ENCODE data around the gene CDH2.

Gene CDH2

DNA sequence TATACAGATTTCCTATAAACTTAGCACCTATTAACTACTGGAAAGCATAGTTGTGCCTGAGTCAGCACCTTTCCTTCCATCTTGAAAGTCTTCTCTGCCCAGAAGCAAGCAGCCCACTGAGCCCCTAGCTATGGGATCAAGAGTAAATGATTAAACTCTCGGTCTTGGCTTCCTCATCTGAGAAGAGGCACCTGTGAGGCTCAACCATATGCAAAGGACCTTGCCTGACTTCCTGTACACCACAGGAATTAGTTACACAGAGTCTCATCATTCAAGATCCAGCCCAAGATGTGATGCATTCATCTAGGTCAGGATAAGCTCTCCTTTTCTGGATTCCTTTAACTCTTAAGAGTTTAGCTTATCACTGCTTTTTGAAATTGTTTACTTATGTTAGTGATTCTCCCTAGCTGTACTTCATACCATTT lies 96.0 kb downstream of the CDH2 start:
- DNase-seq: no peak

DNA sequence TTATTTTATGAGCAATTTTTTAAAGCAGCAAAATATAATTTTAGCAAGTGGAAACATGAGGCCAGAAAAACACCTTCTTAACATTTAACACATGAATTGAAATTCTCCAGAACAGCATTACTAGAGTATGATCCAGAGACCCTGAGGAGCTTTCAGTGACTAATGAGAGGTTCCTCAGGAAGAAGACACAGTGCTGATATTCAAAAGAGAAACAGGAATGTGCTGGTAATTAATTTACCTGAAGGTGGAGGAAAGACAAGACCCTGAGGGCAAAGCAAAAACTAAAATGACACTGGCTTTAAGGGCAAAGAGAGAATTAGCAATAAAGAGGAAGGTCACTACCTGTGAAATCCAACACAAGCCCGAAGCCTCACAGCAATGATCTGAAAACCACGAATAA lies 97.0 kb downstream of the CDH2 start:
- no peak for DNase-seq

DNA sequence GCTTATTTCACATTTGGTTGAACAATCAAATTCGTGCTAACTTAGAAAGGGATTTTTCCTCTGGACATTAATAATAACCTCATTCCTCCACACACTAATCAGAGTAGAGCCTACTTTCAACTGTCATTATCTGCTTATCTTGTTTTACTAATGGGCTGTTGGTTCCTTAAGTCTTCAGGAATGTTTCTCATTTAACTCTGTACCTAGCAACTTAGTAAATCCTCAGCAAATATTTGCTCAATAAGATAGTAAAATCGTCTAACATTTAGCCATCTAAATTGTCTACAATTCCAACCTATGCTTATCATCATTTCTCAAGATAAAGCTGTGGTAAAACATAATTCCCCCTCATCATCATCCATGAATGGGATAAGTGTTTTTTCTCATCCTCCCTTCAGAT lies 98.1 kb downstream of the CDH2 start:
- DNase-seq: no peak

- no peak for DNase-seq
Measured at GRCh38 chr18:28078298-28078697, 98.6 kb downstream of the CDH2 start.

GRCh38 chr18:28075501-28075900 lies 101.4 kb downstream of the CDH2 start:
- DNase-seq: no peak

- DNase-seq: no peak
Measured at GRCh38 chr18:28074076-28074475, 102.9 kb downstream of the CDH2 start.

DNA sequence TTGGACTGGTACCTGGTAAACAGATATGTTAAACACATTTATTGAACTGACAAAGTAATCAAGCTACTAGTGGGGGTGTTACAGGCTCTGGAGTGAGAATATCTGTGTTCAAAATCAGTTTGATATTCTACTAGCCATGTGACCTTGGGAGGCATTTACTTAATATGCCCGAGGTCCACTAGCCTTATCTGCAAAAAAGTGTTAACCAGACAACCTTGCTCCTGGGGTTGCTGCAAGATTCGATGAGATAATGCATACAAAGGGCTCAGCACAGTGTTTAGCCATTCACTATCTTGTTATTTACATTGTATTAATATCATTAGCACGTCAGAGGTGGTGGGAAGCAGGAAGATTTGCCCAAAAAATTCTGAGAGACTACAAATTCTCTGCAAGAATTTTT lies 103.3 kb downstream of the CDH2 start:
- DNase-seq: no peak

GRCh38 chr18:28071199-28071598 lies 105.7 kb downstream of the CDH2 start:
- no peak for DNase-seq

DNA sequence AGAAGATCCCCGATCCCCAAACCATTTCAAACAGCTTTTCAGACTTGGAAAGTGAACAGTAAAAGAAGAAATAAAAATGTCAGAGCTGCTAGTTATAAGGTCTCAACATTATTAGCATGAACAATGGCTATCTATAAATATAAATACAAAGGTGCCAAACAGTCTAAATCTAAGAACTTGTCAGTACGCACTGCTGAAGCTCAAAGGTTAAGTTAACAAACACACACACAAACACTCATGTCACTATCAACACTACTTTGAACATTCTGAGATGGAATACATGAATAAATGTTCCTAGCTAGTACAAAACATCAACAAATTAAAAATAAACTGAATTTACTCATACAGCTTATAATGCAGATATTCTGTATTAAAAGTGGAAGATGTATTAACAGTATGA lies 108.7 kb downstream of the CDH2 start:
- DNase-seq: no peak

DNA sequence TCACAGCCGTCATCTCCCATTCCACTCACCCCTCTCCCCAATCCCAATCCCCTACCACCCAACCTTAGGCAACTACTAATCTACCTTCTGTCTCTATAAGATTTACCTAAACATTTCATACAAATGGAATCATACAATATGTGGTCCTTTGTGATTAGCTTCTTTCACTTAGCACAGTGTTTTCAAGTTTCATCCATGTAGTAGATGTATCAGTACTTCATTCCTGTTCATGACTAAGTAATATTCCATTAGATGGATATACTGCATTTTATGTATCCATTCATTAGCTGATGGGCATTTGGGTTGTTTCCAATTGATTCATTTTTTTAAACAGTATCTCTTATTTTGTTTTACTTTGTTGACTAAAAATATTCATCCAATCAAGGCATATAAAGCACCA lies 109.6 kb downstream of the CDH2 start:
- DNase-seq: no peak

DNA sequence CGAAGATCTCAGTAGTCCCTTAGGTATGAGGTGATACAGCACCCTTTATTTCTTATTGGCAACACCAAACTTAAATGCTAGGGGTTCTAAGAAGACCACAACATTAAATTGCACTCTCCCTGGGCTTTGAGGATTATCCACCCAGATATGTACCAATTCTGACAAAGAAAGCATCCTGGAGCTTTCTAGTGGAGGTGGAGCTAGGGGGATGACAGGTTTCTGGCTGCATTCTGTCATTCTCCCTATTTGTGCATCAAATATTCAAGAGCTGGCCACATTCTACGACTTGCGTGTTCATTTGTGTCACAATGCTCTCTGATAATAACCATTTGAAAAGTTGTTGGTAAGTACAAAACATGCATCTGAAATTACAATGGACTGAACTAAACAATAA lies 111.1 kb downstream of the CDH2 start:
- no peak for DNase-seq

- DNase-seq: peak; percentile 30
Measured at GRCh38 chr18:28065031-28065792, 111.7 kb downstream of the CDH2 start.

- no peak for DNase-seq
Measured at GRCh38 chr18:28063926-28064325, 113.0 kb downstream of the CDH2 start.

- no peak for DNase-seq
Measured at GRCh38 chr18:28063271-28063761, 113.6 kb downstream of the CDH2 start.

GRCh38 chr18:28062443-28062842 lies 114.5 kb downstream of the CDH2 start:
- DNase-seq: no peak

- no peak for DNase-seq
Measured at GRCh38 chr18:28059861-28060260, 117.1 kb downstream of the CDH2 start.

DNA sequence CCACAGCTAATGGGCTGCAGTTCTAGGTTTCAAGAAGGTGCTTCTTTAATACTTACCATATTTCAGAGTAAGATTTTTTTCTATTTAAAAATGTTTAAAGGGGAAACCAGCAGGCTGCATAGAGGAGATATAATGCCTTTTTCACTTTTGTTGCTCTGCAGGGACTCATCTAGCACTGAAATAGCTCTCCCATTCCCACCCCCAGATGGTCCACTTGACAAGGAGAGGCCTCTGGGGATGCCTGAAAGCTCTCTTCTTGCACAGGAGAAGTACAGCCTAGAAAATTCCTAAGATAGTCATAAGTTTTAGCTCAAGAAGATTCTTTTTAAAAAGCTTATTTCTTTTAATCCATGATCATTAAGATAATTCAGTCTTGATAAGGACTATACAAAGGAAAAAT lies 126.4 kb downstream of the CDH2 start:
- DNase-seq: no peak

DNA sequence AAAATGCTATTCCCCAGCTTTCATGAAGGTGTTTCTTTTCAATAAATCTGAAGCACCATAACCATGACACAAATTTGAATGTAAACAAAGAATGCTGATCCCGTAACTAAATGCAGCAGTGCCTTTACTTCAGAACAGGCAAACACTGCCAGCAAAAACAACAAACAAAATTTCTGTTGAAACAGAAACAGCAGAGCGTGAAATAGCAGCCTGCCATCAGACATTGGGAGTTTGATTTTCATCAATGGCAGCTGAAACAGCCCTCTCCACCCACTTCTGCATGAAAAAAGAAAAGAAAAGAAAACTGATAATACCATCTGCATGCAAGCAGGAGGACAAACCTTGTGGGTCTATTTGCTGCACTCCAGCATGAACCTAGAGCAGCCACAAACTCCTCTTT lies 128.3 kb downstream of the CDH2 start:
- no peak for DNase-seq

GRCh38 chr18:28045880-28046279 lies 131.1 kb downstream of the CDH2 start:
- DNase-seq: no peak

- DNase-seq: peak; percentile 55
Measured at GRCh38 chr18:28045176-28045810, 131.6 kb downstream of the CDH2 start.

GRCh38 chr18:28044036-28044435 lies 132.9 kb downstream of the CDH2 start:
- no peak for DNase-seq

GRCh38 chr18:28043631-28044030 lies 133.3 kb downstream of the CDH2 start:
- DNase-seq: no peak

- no peak for DNase-seq
Measured at GRCh38 chr18:28041366-28041765, 135.6 kb downstream of the CDH2 start.

GRCh38 chr18:28040716-28041115 lies 136.2 kb downstream of the CDH2 start:
- DNase-seq: no peak

DNA sequence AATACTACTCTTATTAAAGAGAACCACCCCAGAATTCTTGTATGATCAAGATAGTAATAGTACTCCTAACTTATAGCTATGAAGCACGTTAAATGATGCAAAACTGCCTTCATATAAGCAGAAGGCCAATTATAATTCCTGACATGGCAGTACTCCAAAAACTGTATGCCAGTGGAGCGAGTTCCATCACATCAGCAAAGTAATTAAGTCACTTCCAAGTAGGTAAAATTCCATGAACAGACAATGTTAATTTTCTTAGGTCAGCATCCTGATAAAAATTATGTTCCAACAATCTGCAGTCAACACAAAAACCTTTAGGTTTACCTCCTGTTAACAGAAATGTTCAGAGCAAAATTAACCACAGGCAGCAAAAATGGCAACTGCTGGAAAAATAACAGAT lies 136.7 kb downstream of the CDH2 start:
- no peak for DNase-seq
